Esophagus muscularis mucosa (tissue), 3 donors: ENCODE measurements around the gene TIMM8B.

Source experiments
- POLR2A ChIP-seq: fragments of 450-650 bp; IDR thresholded peaks from one replicate; pipeline ENCODE4 v1.6.1; 2017; ENCODE audit warnings: antibody characterized with exemption, moderate library complexity, mild to moderate bottlenecking, low read depth
- POLR2AphosphoS5 ChIP-seq, 2 donors: sonication (generic); formaldehyde crosslinking; IDR thresholded peaks; one replicate each; pipeline ENCODE4 v1.6.1; 2017; ENCODE audit warnings: antibody characterized with exemption in 2 of 2
- TF ChIP-seq, protein P1 (sequence below), 3 experiments: fragments of 200-600 bp in 2 of 3; fragments of 450-650 bp in 1 of 3; sonication (generic) in 2 of 3; IDR thresholded peaks; one replicate each; pipeline ENCODE4 v1.5.1; 2017 to 2019; ENCODE audit warnings: antibody characterized with exemption in 3 of 3, mild to moderate bottlenecking in 2 of 3, moderate library complexity in 1 of 3

DNA sequence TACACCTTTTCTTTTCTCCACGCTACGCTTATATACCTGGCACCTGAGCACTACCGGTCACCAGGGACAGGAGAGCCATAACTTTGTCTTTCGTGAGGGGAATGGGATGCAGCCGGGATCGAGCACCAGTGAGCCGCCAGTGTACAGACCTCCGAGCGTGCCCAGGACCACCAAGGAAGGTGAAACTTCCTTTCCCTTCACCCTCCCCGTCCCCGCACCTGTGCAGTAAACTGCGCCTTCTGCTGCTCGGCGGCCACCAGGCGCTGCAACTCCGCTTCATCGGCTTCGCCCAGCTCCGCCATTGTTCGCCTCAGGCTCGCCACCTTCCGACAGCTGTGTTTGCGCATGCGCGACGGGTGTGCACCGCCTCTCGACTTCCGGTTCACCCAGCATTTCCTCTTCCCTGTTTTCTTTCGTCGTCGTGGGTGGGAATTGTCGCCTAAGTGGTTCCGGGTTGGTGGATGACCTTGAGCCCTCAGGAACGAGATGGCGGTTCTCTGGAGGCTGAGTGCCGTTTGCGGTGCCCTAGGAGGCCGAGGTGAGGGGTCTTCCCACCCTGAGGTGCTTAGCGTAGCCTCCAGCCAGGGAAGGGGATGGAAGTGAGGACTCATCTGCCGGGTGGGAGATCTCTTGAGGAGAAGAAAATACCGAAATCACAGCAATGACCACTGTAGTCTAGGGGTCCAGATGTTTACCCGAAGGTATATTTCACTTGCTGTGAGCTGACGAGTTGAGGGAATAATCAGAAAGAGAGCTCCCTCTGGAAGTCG lies at the start of gene TIMM8B, which contains the start of gene SDHD:
- TF ChIP-seq, protein P1, sequence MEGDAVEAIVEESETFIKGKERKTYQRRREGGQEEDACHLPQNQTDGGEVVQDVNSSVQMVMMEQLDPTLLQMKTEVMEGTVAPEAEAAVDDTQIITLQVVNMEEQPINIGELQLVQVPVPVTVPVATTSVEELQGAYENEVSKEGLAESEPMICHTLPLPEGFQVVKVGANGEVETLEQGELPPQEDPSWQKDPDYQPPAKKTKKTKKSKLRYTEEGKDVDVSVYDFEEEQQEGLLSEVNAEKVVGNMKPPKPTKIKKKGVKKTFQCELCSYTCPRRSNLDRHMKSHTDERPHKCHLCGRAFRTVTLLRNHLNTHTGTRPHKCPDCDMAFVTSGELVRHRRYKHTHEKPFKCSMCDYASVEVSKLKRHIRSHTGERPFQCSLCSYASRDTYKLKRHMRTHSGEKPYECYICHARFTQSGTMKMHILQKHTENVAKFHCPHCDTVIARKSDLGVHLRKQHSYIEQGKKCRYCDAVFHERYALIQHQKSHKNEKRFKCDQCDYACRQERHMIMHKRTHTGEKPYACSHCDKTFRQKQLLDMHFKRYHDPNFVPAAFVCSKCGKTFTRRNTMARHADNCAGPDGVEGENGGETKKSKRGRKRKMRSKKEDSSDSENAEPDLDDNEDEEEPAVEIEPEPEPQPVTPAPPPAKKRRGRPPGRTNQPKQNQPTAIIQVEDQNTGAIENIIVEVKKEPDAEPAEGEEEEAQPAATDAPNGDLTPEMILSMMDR (IDR thresholded peaks at IDR 0.05), result peak; percentile 12 to 37 (median 31)
- TF ChIP-seq POLR2A, result peak; percentile 56
- TF ChIP-seq POLR2AphosphoS5 (IDR thresholded peaks at IDR 0.05), result peak; percentile 90 to 97
